Measurements from ENCODE around the gene SLFN12.
"Not testable (repeated sequence)": the region's sequence is repeated elsewhere in the genome, so short reads cannot be mapped to it uniquely, and the experiment has no call there.

SLFN12 gene

DNA sequence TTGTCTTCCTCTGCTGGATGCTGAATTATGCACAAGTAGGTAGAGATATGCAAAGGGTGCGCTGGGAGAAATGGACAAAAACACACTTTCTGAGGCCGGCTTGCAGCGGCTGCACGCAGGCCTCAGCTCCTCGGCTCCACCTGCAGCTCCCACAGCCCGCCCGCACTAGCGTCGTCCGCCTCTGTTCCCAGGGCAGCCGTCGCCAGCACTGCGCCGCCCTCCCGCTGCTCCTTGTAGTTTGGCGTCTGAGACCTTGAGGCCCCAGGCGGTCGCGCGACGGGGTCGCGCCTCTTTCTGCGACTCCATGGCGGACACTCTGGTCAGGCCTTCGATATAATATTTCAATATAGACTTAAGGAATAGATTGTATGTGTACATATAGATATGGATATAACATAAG, 24.8 kb downstream of the SLFN12 start:
- no peak for DNase-seq

DNA sequence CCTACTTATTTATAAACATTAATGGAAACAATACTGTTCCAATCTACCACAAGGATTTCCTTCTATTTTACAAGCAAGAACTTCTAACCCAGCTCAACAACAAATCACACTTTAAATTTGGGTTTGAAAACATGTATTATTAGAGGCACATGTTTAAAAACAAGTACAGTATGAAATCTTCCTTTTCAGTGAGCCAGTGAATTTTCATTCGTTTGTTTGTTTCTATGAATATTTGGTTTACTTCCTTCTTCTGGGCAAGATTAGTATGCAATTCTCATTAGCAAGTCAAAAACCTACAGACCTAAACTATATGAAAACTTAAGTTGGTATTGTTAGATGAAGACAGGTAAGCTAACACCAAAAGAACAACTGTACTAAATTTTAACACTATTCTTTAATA, 25.7 kb downstream of the SLFN12 start:
- no peak for DNase-seq

GRCh38 chr17:35404360-35404759, 27.9 kb downstream of the SLFN12 start:
- DNase-seq: no peak

GRCh38 chr17:35393783-35394182, 38.5 kb downstream of the SLFN12 start:
- DNase-seq: not testable (repeated sequence)

DNA sequence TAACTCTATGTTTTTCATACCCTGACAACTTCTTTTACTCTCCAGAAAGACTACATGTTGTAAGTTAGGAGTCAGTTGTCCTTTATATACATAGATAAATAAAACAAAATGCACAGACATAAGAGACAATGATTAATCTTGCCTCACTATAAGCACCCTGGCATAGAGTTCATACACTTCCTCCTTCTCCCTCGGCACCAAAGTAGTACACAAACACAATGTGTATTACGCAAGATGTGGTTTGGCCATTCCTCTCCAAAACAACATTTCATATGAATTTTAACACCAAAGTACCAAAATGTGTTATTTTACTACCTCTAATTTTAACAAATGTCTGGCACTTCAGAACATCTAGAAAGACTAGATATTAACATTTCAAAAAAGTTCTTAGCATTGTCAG, 41.6 kb downstream of the SLFN12 start:
- no peak for DNase-seq

- DNase-seq: no peak
Observed at GRCh38 chr17:35390156-35390555, 42.1 kb downstream of the SLFN12 start.

DNA sequence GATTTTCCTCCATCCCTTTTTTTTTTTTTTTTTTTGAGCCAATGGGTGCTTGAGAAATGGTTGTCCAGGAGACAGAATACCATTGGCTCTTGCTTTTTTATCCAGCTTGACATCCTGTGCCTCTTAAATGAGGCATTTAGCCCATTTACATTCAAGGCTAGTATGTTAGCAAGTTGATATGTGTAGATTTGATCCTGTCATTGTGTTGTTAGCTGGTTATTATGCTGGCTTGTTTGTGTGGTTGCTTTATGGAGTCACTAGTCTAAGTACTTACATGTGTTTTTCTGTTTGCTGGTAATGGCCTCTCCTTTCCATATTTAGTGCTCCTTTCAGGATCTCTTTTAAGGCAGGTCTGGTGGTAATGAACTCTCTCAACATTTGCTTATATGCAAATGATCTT, 44.8 kb downstream of the SLFN12 start:
- no peak for DNase-seq

DNA sequence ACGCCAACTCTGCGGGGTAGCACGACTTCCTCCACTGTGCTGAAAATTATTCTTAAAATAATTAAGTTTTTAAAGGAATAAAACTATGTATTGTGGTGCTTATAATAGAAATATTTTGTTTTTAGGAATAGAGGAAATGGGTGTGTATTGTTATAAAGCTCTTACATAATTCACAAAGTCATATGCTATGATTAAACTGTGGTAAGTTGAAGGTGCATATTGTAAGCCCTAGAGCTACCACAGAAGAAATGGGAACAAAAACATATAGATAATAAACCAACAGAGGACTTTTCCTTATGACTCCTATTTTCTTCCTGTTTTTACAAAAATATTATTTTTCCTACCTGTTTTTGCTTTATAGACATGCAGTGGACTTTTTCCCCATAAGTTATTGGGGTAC, 54.6 kb downstream of the SLFN12 start:
- no peak for DNase-seq

GRCh38 chr17:35377068-35377467, 55.2 kb downstream of the SLFN12 start:
- no peak for DNase-seq

DNA sequence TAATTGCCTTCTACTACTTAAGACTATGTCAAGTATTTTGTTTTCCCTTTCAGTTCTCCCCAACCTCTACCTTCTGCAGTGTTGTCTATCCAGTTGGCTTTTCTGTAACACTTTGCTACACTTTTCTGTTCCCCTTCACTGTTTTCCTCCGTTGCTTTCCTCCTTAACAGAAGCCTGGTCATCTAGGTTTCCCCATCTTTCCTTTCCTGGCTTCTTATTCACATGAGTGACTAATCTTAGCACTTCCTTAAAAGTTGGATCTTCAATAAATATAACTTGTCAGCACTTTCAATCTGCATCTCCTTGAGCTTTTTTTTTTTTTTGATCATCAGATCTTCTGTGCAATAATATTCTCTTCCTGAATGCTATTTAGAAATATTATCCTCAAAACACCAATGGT, 56.1 kb downstream of the SLFN12 start:
- no peak for DNase-seq

- DNase-seq: no peak
Observed at GRCh38 chr17:35374766-35375344, 57.4 kb downstream of the SLFN12 start.

DNA sequence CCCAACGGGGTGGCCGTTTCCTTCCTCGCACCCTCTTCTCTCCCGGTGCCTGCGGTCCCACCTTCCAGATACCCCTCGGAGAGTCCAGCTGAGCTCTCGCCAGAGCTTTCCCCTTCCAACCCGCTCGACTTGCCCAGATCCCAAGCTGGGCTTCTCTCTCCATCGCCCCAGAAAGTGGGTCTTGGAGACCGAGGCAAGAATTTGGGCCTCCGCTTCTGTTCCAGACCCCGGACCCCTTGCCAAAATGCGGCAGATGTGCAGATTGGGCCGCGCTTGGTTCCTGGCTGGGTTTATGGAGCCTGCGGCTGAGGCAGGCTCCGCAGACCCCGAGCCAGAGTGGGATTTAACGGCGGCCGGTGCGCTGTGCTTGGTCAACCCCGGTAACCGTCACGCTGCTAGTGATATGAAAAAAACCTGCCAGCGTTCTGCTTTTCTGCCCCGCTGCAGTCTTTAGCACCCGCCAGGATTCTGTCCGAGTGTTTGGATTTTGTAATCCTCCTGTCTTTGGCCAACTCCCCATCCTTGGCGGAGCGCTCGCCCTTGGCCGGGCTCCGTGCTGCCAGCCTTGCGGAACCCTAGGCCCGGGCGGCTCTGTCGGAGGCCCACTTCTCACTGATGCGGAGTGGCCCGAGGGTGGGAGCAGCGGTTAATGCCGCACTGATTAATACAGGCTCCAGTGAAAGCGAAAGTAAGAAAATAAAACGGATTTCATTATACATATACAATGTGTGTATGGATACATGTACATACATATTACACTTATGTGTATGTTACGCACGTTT, 58.1 kb downstream of the SLFN12 start:
- no peak for DNase-seq

DNA sequence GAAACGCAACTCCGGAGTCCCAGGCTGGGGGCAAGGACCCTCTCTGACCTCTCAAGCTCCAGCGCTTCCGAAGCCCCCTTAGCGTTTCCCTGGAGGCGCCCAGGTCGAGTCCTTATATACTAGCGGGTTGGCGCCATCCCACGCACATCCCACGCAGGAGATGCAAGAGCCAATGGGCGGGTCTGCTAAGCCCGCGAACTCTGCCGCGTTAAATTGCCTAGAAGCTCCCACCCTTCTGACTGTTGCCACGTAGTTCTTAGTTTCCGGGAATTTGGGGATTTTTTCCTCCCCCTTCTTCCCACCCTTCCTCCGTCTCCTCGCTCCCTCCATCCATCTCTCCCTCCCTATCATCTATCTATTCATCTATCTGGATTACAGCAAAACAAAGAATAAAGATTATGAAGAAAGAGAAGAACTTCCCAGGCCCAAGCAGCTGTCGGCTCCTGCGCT, 58.7 kb downstream of the SLFN12 start, which contains the start of gene SLFN11:
TSS of gene SLFN11 (minus strand) at position 88 of the 450 bp plus-strand sequence. CDS start 9,814 bp downstream, outside the sequence.
- DNase-seq: no peak

DNA sequence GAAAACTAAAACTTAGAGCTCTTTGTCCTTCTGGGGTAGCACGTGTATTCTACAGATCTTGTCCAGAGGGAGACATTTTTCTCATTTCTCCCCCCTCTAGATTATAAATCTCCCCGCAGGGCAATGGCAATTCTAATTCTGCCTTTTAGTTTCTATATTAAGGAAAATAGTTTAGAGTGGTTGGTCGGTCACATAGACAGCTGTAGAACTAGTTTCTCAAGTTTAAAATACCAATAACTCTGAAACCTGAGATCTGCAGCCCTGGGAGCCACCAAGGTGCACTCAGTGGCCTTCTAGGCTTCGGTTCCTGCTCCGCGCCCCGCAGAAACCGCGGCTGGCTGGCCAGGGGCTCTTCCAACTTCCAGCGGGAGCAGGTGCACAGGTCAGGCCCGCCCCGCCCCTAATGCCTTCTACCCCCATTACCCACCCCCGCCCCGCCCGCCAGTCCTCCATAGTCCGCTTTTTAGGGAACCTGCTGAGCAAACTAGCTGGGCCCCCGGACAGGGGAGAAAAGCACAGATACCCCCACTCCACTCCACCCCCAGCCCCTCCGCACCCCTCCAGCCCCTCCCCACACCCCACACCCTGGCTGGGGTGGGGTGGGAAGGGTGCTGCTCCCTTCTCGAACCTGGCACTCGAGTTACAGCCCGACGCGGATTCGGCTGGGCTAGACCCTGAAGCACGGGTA, 59.3 kb downstream of the SLFN12 start:
- DNase-seq: no peak

GRCh38 chr17:35371934-35372333, 60.4 kb downstream of the SLFN12 start:
- no peak for DNase-seq

GRCh38 chr17:35368081-35368830, 64.0 kb downstream of the SLFN12 start:
- DNase-seq: no peak

DNA sequence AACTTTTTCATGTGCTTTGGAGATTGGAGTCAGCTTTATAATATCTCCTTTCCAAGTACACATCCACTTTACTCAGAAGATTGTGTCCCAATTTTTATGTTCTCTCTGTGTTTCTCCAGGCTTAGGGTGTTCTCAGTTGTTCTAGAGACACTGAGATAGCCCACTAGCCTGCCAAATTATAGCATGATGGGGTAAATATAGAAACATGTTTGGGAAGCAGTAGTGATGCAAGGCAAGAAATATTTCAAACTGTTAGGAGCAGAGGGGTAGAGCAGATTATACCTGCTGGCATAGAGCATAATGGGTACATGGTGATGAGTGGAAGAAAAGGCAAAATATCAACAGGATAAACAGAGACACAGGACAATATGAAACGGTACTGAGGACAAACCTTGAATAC, 71.3 kb downstream of the SLFN12 start:
- no peak for DNase-seq

Measured in SHP77 treated with DMSO at 0.1 percent for 48 hours (cell line).